Mesothelial cell of epicardium (in vitro differentiated cells): ENCODE measurements around the gene DUOX1. TPM values are rescaled to one million over a fixed set of nuclear protein-coding genes. Genes with fewer than 3 reads are reported as not detected.
A peak's percentile ranks its signal among the peaks of the same experiment; 100 is the strongest.

ENCODE experiments used
- DNase-seq, 2 experiments: peaks; one replicate each; pipeline ENCODE4 v3.0.0; 2021; ENCODE audit warnings: low spot score in 2 of 2; ENCODE audit not compliant: unreplicated experiment in 2 of 2
- H3K27ac Mint-ChIP-seq: 2 replicates; pipeline ENCODE4 v1.8.0; 2021; ENCODE audit warnings: mixed read lengths
- H3K27me3 Mint-ChIP-seq: 2 replicates; pipeline ENCODE4 v1.8.0; 2021; ENCODE audit warnings: low read depth, mixed read lengths
- H3K36me3 Mint-ChIP-seq: 2 replicates; pipeline ENCODE4 v1.8.0; 2021; ENCODE audit warnings: mixed read lengths
- H3K4me1 Mint-ChIP-seq: 2 replicates; pipeline ENCODE4 v1.8.0; 2021; ENCODE audit warnings: mixed read lengths
- H3K4me3 Mint-ChIP-seq: 2 replicates; pipeline ENCODE4 v1.8.0; 2021; ENCODE audit warnings: mild to moderate bottlenecking, moderate library complexity, mixed read lengths
- H3K9me3 Mint-ChIP-seq: 2 replicates; pipeline ENCODE4 v1.8.0; 2021; ENCODE audit warnings: mixed read lengths
- total RNA-seq: library from RNA; stranded (reverse); gene quantifications from 3 replicates; pipeline ENCODE4 v1.2.1, GENCODE V29; 2021
- TF ChIP-seq, protein P1 (sequence below): fragments of 200-600 bp; sonication (generic); IDR thresholded peaks from one replicate; pipeline ENCODE4 v1.5.0; 2021; ENCODE audit warnings: antibody characterized with exemption; ENCODE audit not compliant: unreplicated experiment

The DUOX1 gene
- total RNA-seq, 1 donor from 2014 or later, result 7.2 TPM

GRCh38 chr15:45177285-45177684 lies 47.5 kb downstream of the DUOX1 start:
- no peak for DNase-seq
- Mint-ChIP-seq H3K4me3 (no peak overlapping the region), H3K27me3 (no peaks in the 10 kb centered on the region), H3K27ac (no peak overlapping the region), H3K36me3 (peaks cover 20% of the 10 kb centered on the region), H3K9me3 (no peaks in the 10 kb centered on the region), H3K4me1 (no peaks in the 10 kb centered on the region)
- TF ChIP-seq, protein P1, sequence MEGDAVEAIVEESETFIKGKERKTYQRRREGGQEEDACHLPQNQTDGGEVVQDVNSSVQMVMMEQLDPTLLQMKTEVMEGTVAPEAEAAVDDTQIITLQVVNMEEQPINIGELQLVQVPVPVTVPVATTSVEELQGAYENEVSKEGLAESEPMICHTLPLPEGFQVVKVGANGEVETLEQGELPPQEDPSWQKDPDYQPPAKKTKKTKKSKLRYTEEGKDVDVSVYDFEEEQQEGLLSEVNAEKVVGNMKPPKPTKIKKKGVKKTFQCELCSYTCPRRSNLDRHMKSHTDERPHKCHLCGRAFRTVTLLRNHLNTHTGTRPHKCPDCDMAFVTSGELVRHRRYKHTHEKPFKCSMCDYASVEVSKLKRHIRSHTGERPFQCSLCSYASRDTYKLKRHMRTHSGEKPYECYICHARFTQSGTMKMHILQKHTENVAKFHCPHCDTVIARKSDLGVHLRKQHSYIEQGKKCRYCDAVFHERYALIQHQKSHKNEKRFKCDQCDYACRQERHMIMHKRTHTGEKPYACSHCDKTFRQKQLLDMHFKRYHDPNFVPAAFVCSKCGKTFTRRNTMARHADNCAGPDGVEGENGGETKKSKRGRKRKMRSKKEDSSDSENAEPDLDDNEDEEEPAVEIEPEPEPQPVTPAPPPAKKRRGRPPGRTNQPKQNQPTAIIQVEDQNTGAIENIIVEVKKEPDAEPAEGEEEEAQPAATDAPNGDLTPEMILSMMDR, result no peak

GRCh38 chr15:45179221-45179985 lies 49.6 kb downstream of the DUOX1 start:
- Mint-ChIP-seq H3K36me3 (peaks cover 20% of the 10 kb centered on the region), H3K4me1 (peaks cover 10% of the 10 kb centered on the region), H3K27ac (no peak overlapping the region), H3K4me3 (no peak overlapping the region), H3K9me3 (no peaks in the 10 kb centered on the region), H3K27me3 (no peaks in the 10 kb centered on the region)
- TF ChIP-seq, protein P1, result peak; percentile 40
- DNase-seq, result no peak

DNA sequence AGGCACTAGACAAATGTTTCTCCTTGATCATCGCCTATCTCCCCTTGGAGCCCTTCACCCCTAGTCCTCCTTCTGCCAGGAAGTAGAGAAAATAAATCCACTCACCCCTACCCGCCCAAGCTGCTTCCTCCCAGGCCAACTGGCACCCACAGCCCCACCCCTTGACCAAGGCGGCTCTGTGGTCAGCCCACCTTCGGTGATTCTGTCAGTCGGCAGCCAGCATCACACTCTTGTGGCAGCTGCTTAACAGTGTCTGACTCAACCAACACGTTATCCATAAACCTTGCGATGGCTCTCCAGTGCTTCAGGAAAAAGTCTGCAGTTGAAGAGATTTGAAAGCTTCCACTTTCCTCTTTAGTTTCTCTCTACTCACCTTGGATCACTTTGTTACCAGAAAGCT lies 50.4 kb downstream of the DUOX1 start:
- H3K4me3 Mint-ChIP-seq, result no peak overlapping the region
- H3K27ac Mint-ChIP-seq, result no peak overlapping the region
- TF ChIP-seq, protein P1, result no peak
- H3K36me3 Mint-ChIP-seq, result peaks cover 20% of the 10 kb centered on the region
- no peaks in the 10 kb centered on the region for H3K27me3 Mint-ChIP-seq
- no peaks in the 10 kb centered on the region for H3K9me3 Mint-ChIP-seq
- peaks cover 16% of the 10 kb centered on the region for H3K4me1 Mint-ChIP-seq
- DNase-seq, result no peak

DNA sequence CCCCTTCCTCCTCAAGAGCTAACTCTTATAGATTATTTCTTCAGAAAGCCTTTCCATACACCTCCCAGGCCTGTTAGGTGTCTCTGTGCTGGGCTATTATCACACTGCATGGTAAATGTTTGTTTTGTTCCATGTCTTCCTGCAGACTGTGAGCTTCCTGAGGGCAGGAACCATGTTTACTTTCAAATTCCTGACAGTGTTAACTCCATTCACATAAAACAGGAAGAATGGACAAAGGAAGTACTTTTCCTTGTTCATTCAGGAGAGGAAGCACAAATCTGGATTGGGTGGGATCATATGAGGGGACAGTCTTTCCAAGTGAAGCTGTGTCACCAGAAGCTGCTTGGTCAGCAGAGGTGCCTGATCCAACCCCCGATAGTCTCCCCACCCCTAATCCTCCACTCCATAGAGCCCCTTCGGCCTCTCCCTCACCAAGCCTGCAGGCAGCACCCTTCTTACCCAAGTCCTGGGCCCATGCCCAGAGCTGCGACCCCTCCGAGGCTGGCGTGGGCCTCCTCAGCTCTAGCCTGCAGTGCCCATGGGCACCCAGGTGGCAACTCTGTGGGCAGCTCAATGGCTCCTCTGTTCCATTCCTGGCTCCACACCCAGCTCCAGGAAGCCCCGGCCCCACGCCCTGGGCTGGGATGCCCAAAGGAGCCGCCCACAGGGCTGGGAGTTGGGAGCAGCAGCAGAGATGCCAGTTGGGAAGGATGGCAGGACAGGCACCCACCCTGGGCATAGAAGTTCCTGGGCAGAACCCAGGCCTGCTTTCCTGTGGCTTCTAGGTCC lies 51.0 kb downstream of the DUOX1 start:
- no peaks in the 10 kb centered on the region for H3K27me3 Mint-ChIP-seq
- no peaks in the 10 kb centered on the region for H3K9me3 Mint-ChIP-seq
- no peak for DNase-seq
- no peak overlapping the region for H3K4me3 Mint-ChIP-seq
- H3K27ac Mint-ChIP-seq, result no peak overlapping the region
- H3K36me3 Mint-ChIP-seq, result peaks cover 20% of the 10 kb centered on the region
- peaks cover 22% of the 10 kb centered on the region for H3K4me1 Mint-ChIP-seq
- TF ChIP-seq, protein P1, result no peak

DNA sequence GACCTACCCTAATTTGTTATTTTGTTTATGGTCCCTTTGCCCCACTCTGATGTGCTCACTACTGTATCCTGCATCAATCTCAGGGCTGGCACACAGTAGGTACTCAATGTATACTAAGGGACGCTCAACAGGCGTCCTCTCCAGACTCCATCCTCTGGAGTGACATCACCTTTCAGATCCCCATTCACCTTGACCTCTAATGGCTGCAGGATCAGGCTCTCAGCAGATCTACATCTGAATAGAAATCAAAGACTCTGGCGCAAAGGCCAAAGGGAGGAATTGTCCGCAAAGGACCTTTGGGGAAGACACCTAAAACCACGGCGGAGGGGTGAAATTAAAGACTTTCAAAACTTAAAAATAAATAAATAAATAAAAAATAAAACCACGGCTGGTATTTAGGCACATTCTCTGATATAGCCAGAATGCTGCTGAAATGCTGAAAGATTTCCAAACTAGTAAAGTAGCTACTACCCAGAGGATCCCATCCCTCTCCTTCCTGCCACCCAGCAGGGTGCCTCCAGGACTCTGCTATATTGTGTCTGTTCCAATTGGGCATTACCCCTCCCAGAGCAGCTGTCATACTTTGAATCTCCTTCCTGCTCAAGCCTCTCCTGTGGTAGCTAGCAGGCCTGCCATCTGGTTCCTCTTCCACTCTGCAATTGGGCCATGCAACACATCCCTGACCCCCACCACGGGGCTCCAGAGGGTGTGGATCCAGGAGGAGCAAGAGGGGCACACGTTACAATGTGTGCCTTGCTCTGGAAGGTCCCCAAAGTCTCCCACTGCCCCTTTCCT lies 51.9 kb downstream of the DUOX1 start:
- peaks cover 14% of the 10 kb centered on the region for H3K36me3 Mint-ChIP-seq
- no peaks in the 10 kb centered on the region for H3K27me3 Mint-ChIP-seq
- H3K27ac Mint-ChIP-seq, result no peak overlapping the region
- TF ChIP-seq, protein P1, result no peak
- peaks cover 31% of the 10 kb centered on the region for H3K4me1 Mint-ChIP-seq
- no peaks in the 10 kb centered on the region for H3K9me3 Mint-ChIP-seq
- no peak for DNase-seq
- no peak overlapping the region for H3K4me3 Mint-ChIP-seq
